ENCODE data around the gene ADGB.

The ADGB gene

DNA sequence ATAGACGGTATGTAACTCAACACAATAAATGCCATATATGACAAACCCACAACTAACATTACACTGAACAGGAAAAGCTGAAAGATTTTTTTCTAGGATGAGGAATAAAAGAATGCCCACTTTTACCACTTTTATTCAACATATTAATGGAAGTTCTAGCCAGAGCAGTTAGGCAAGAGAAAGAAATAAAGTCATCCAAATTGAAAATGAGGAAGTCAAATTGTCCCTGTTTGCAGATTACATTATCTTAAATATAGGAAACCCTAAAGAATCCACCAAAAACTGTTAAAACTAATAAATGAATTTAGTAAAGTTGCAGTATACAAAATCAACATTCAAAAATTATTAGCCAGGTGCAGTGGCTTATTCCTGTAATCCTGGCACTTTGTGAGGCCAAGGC, 24.6 kb upstream of the ADGB start:
- no peak overlapping the region for H3K4me3 ChIP-seq (ENCODE audit: insufficient read depth, low read length, poor library complexity, severe bottlenecking)
- H3K4me2 ChIP-seq (ENCODE audit: low read depth, low read length, poor library complexity, severe bottlenecking): no peak overlapping the region
- H3K36me3 ChIP-seq (ENCODE audit: low read length): no peaks in the 10 kb centered on the region
- H3K9ac ChIP-seq (ENCODE audit: low read length): no peak overlapping the region
- H4K20me1 ChIP-seq (ENCODE audit: low read depth, low read length): no peaks in the 10 kb centered on the region
- no peaks in the 10 kb centered on the region for H3K79me2 ChIP-seq (ENCODE audit: insufficient read depth, low read length)
- no peaks in the 10 kb centered on the region for H3K9me2 ChIP-seq (replicated peaks; ENCODE audit: insufficient read depth, low read length)
- H3F3A ChIP-seq (ENCODE audit: insufficient read depth): no peaks in the 10 kb centered on the region
- no peak overlapping the region for H2AFZ ChIP-seq (ENCODE audit: low read depth, low read length, severe bottlenecking)
- H3K27me3 ChIP-seq (ENCODE audit: low read length): no peaks in the 10 kb centered on the region
- H3K27ac ChIP-seq (ENCODE audit: low read depth, low read length): no peak overlapping the region
- H3K9me3 ChIP-seq (ENCODE audit: insufficient read depth, low read length): no peaks in the 10 kb centered on the region
- TF ChIP-seq, protein P1, sequence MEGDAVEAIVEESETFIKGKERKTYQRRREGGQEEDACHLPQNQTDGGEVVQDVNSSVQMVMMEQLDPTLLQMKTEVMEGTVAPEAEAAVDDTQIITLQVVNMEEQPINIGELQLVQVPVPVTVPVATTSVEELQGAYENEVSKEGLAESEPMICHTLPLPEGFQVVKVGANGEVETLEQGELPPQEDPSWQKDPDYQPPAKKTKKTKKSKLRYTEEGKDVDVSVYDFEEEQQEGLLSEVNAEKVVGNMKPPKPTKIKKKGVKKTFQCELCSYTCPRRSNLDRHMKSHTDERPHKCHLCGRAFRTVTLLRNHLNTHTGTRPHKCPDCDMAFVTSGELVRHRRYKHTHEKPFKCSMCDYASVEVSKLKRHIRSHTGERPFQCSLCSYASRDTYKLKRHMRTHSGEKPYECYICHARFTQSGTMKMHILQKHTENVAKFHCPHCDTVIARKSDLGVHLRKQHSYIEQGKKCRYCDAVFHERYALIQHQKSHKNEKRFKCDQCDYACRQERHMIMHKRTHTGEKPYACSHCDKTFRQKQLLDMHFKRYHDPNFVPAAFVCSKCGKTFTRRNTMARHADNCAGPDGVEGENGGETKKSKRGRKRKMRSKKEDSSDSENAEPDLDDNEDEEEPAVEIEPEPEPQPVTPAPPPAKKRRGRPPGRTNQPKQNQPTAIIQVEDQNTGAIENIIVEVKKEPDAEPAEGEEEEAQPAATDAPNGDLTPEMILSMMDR (IDR thresholded peaks at IDR 0.05; ENCODE audit: insufficient read depth, low read length, poor library complexity, severe bottlenecking): no peak
- no peak for TF ChIP-seq EZH2phosphoT487 (conservative IDR thresholded peaks at IDR 0.05; ENCODE audit: low read length)

DNA sequence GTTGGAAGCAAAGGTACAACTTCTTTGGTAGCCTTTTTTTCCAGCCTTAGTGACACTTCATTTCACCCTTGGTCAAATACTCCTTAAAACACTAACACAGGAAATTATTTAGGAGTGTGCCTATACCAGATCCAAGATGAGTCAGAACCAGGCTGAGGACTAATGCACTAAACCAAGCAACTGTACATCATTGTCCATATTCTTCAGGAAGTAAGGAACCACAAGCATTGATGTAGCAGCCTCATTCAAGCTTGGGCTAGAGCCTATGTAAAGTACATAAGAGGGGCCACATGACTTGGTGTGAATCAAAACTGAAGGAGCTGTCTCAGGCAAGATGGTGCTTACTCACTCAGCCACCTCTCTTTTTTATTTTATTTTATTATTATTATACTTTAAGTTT, 20.7 kb upstream of the ADGB start:
- Histone ChIP-seq H3K27ac (ENCODE audit: low read depth, low read length) (no peak overlapping the region), H3K4me3 (ENCODE audit: insufficient read depth, low read length, poor library complexity, severe bottlenecking) (no peak overlapping the region), H3K36me3 (ENCODE audit: low read length) (no peaks in the 10 kb centered on the region), H3K9me2 (replicated peaks; ENCODE audit: insufficient read depth, low read length) (no peaks in the 10 kb centered on the region), H2AFZ (ENCODE audit: low read depth, low read length, severe bottlenecking) (no peak overlapping the region), H3K9me3 (ENCODE audit: insufficient read depth, low read length) (no peaks in the 10 kb centered on the region), H4K20me1 (ENCODE audit: low read depth, low read length) (no peaks in the 10 kb centered on the region), H3F3A (ENCODE audit: insufficient read depth) (no peaks in the 10 kb centered on the region), H3K27me3 (ENCODE audit: low read length) (no peaks in the 10 kb centered on the region), H3K79me2 (ENCODE audit: insufficient read depth, low read length) (no peaks in the 10 kb centered on the region), H3K4me2 (ENCODE audit: low read depth, low read length, poor library complexity, severe bottlenecking) (no peak overlapping the region), H3K9ac (ENCODE audit: low read length) (no peak overlapping the region)
- no peak for TF ChIP-seq EZH2phosphoT487 (conservative IDR thresholded peaks at IDR 0.05; ENCODE audit: low read length)
- TF ChIP-seq, protein P1 (IDR thresholded peaks at IDR 0.05; ENCODE audit: insufficient read depth, low read length, poor library complexity, severe bottlenecking): no peak

DNA sequence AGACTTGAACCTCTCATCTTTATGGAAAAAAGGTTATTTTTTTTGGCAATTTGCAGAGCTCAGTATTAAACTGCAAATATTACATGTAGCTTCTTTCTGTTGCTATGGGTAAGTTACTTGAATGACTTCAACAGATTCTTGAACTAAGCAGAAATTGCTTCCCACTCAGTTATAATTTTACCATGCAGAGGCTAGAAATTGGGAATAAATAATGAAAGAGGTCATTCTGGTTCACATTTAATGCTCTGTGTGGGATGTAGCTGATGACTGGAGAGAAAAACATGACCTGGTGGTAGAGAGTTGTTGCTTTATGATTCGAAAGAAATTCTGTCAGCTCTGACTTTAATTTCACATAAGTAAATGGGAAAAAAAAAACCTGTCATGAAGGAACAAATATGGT, 16.8 kb upstream of the ADGB start:
- Histone ChIP-seq H4K20me1 (ENCODE audit: low read depth, low read length) (no peaks in the 10 kb centered on the region), H3K27me3 (ENCODE audit: low read length) (no peaks in the 10 kb centered on the region), H3K9me2 (replicated peaks; ENCODE audit: insufficient read depth, low read length) (no peaks in the 10 kb centered on the region), H3K9ac (ENCODE audit: low read length) (no peak overlapping the region), H3K9me3 (ENCODE audit: insufficient read depth, low read length) (no peaks in the 10 kb centered on the region), H3K36me3 (ENCODE audit: low read length) (no peaks in the 10 kb centered on the region), H3K79me2 (ENCODE audit: insufficient read depth, low read length) (no peaks in the 10 kb centered on the region), H3K4me3 (ENCODE audit: insufficient read depth, low read length, poor library complexity, severe bottlenecking) (no peak overlapping the region), H3F3A (ENCODE audit: insufficient read depth) (no peaks in the 10 kb centered on the region), H2AFZ (ENCODE audit: low read depth, low read length, severe bottlenecking) (no peak overlapping the region), H3K4me2 (ENCODE audit: low read depth, low read length, poor library complexity, severe bottlenecking) (no peak overlapping the region), H3K27ac (ENCODE audit: low read depth, low read length) (no peak overlapping the region)
- TF ChIP-seq, protein P1 (IDR thresholded peaks at IDR 0.05; ENCODE audit: insufficient read depth, low read length, poor library complexity, severe bottlenecking): no peak
- TF ChIP-seq EZH2phosphoT487 (conservative IDR thresholded peaks at IDR 0.05; ENCODE audit: low read length): no peak
